Measurements from ENCODE around the gene LRRC23. TPM values are rescaled to one million over a fixed set of nuclear protein-coding genes. Genes with fewer than 3 reads are reported as not detected.
"Not testable (repeated sequence)": the region's sequence is repeated elsewhere in the genome, so short reads cannot be mapped to it uniquely, and the experiment has no call there.

LRRC23 gene
- total RNA-seq (2014; rRNA removed; shearing (Covaris generic); ENCODE audit: low replicate concordance): 25.4 and 37.8 TPM in 2 replicates

GRCh38 chr12:6904280-6905276, at the start of gene LRRC23:
TSS of gene LRRC23 (plus strand) at chr12:6904822. CDS start at chr12:6905634, 812 bp downstream.
- DNase-seq (ENCODE audit: low read depth): peak; percentile 93
- in situ Hi-C loops (cut with HindIII; ENCODE audit: low pct_unique_long_range_greater_than_20kb, low sequenced_read_pairs): no loop called here

- no peak for DNase-seq (ENCODE audit: low read depth)
- in situ Hi-C loops (cut with HindIII; ENCODE audit: low pct_unique_long_range_greater_than_20kb, low sequenced_read_pairs): no loop called here
Observed at GRCh38 chr12:6855322-6855721, 49.3 kb upstream of the LRRC23 start.

GRCh38 chr12:6858799-6859198, 45.8 kb upstream of the LRRC23 start:
- in situ Hi-C loops (cut with HindIII; ENCODE audit: low pct_unique_long_range_greater_than_20kb, low sequenced_read_pairs): no loop called here
- DNase-seq (ENCODE audit: low read depth): no peak

GRCh38 chr12:6860116-6860515, 44.5 kb upstream of the LRRC23 start:
- in situ Hi-C loops (cut with HindIII; ENCODE audit: low pct_unique_long_range_greater_than_20kb, low sequenced_read_pairs): no loop called here
- no peak for DNase-seq (ENCODE audit: low read depth)

- no peak for DNase-seq (ENCODE audit: low read depth)
Observed at GRCh38 chr12:6860942-6861341, 43.7 kb upstream of the LRRC23 start.

GRCh38 chr12:6861391-6861790, 43.2 kb upstream of the LRRC23 start:
- in situ Hi-C loops (cut with HindIII; ENCODE audit: low pct_unique_long_range_greater_than_20kb, low sequenced_read_pairs): no loop called here
- no peak for DNase-seq (ENCODE audit: low read depth)

More at GRCh38 chr12:6860942-6861341, 43.7 kb upstream of the LRRC23 start:
- in situ Hi-C loops (cut with HindIII; ENCODE audit: low pct_unique_long_range_greater_than_20kb, low sequenced_read_pairs): no loop called here

GRCh38 chr12:6863033-6863432, 41.6 kb upstream of the LRRC23 start:
- DNase-seq (ENCODE audit: low read depth): no peak
- in situ Hi-C loops (cut with HindIII; ENCODE audit: low pct_unique_long_range_greater_than_20kb, low sequenced_read_pairs): no loop called here

GRCh38 chr12:6863586-6864321, 40.9 kb upstream of the LRRC23 start:
- no peak for DNase-seq (ENCODE audit: low read depth)
- in situ Hi-C loops (cut with HindIII; ENCODE audit: low pct_unique_long_range_greater_than_20kb, low sequenced_read_pairs): no loop called here

- in situ Hi-C loops (cut with HindIII; ENCODE audit: low pct_unique_long_range_greater_than_20kb, low sequenced_read_pairs); DNase-seq (ENCODE audit: low read depth): not testable (repeated sequence)
Observed at GRCh38 chr12:6865307-6865706, 39.3 kb upstream of the LRRC23 start.

- no peak for DNase-seq (ENCODE audit: low read depth)
- in situ Hi-C loops (cut with HindIII; ENCODE audit: low pct_unique_long_range_greater_than_20kb, low sequenced_read_pairs): no loop called here
Observed at GRCh38 chr12:6866163-6866919, 38.3 kb upstream of the LRRC23 start.

- in situ Hi-C loops (cut with HindIII; ENCODE audit: low pct_unique_long_range_greater_than_20kb, low sequenced_read_pairs): no loop called here
- DNase-seq (ENCODE audit: low read depth): peak; percentile 52
Observed at GRCh38 chr12:6866920-6867412, 37.7 kb upstream of the LRRC23 start.

- in situ Hi-C loops (cut with HindIII; ENCODE audit: low pct_unique_long_range_greater_than_20kb, low sequenced_read_pairs): no loop called here
- DNase-seq (ENCODE audit: low read depth): peak; percentile 65
Observed at GRCh38 chr12:6867413-6868210, 37.0 kb upstream of the LRRC23 start, which contains the start of gene TPI1. TSS of gene TPI1 (plus strand) at chr12:6867531. CDS start at chr12:6867567, 36 bp downstream.

- in situ Hi-C loops (cut with HindIII; ENCODE audit: low pct_unique_long_range_greater_than_20kb, low sequenced_read_pairs): no loop called here
- peak; percentile 40 for DNase-seq (ENCODE audit: low read depth)
Observed at GRCh38 chr12:6868211-6869048, 36.2 kb upstream of the LRRC23 start.

- DNase-seq (ENCODE audit: low read depth): peak; percentile 79
- in situ Hi-C loops (cut with HindIII; ENCODE audit: low pct_unique_long_range_greater_than_20kb, low sequenced_read_pairs): no loop called here
Observed at GRCh38 chr12:6869049-6870021, 35.3 kb upstream of the LRRC23 start.

- DNase-seq (ENCODE audit: low read depth); in situ Hi-C loops (cut with HindIII; ENCODE audit: low pct_unique_long_range_greater_than_20kb, low sequenced_read_pairs): not testable (repeated sequence)
Observed at GRCh38 chr12:6870304-6870703, 34.3 kb upstream of the LRRC23 start.

Measured in Caki2 (cell line).